Measurements from ENCODE around the gene TRIM32.

The TRIM32 gene

GRCh38 chr9:116749772-116750171 lies 62.7 kb downstream of the TRIM32 start:
- DNase-seq (ENCODE audit: low read depth, low spot score), result no peak
- no peak overlapping the region for H3K27ac ChIP-seq

DNA sequence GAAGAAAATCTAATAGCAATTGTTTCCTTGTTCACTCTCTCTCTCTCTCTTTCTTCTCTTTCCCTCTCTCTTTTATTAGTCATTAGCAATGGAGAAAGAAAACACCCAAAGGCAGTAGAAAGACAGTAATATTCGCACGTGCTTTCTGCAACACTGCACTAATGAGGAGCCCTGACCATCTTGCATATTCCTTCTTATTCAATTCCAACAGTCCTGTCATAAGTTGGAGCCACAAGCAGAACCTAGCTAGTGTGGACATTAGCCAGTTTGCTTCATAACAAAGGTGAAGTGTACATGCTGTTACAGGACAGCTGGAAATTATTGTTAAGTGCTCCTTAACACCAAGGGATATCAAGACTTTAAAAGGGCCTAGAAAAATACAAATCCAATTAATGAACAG lies 63.4 kb downstream of the TRIM32 start:
- DNase-seq (ENCODE audit: low read depth, low spot score), result no peak

More for the DNA sequence above, 63.4 kb downstream of the TRIM32 start:
- H3K27ac ChIP-seq, result no peak overlapping the region

Measured in epithelial cell of prostate (primary cell).